GM23248 (cell line): ENCODE results near the gene PIAS2. TPM values are rescaled to one million over a fixed set of nuclear protein-coding genes. Genes with fewer than 3 reads are reported as not detected.
"Not testable (repeated sequence)": the region's sequence is repeated elsewhere in the genome, so short reads cannot be mapped to it uniquely, and the experiment has no call there.

Experiments used
- DNase-seq: peaks from one replicate; pipeline ENCODE4 v3.0.0-alpha.2; 2015
- H2AFZ ChIP-seq: fragments of 200-600 bp; sonication (generic); 2 replicates; pipeline ENCODE4 v1.6.1; 2016; ENCODE audit warnings: antibody characterized with exemption
- H3F3A ChIP-seq: fragments of 200-600 bp; sonication (generic); 2 replicates; pipeline ENCODE4 v1.6.1; 2016; ENCODE audit warnings: mild to moderate bottlenecking, antibody characterized with exemption, mixed run types; ENCODE audit not compliant: insufficient read depth
- H3K27ac ChIP-seq: fragments of 200-600 bp; sonication (generic); 2 replicates; pipeline ENCODE4 v1.5.1; 2016; ENCODE audit warnings: mild to moderate bottlenecking
- H3K27me3 ChIP-seq: fragments of 200-600 bp; sonication (generic); replicated peaks from 2 replicates; pipeline ENCODE4 v1.6.1; 2016; ENCODE audit warnings: mild to moderate bottlenecking; ENCODE audit not compliant: insufficient read depth
- H3K36me3 ChIP-seq: fragments of 200-600 bp; sonication (generic); 2 replicates; pipeline ENCODE4 v1.6.1; 2016; ENCODE audit warnings: low read depth, mild to moderate bottlenecking
- H3K4me1 ChIP-seq: fragments of 200-600 bp; sonication (generic); 2 replicates; pipeline ENCODE4 v1.6.1; 2016; ENCODE audit warnings: mild to moderate bottlenecking; ENCODE audit not compliant: insufficient read depth
- H3K4me2 ChIP-seq: fragments of 200-600 bp; sonication (generic); one replicate; pipeline ENCODE4 v1.6.1; 2016; ENCODE audit warnings: mild to moderate bottlenecking; ENCODE audit not compliant: unreplicated experiment
- H3K4me3 ChIP-seq: fragments of 200-600 bp; sonication (generic); 2 replicates; pipeline ENCODE4 v1.5.1; 2016; ENCODE audit warnings: mild to moderate bottlenecking
- H3K79me2 ChIP-seq: fragments of 200-600 bp; sonication (generic); 2 replicates; pipeline ENCODE4 v1.6.1; 2016; ENCODE audit warnings: mild to moderate bottlenecking; ENCODE audit not compliant: insufficient read depth
- H3K9ac ChIP-seq: fragments of 200-600 bp; sonication (generic); 2 replicates; pipeline ENCODE4 v1.6.1; 2016; ENCODE audit warnings: mild to moderate bottlenecking
- H3K9me2 ChIP-seq: fragments of 200-600 bp; sonication (generic); 2 replicates; pipeline ENCODE4 v1.6.1; 2016; ENCODE audit warnings: mixed run types, mild to moderate bottlenecking, moderate library complexity; ENCODE audit not compliant: insufficient read depth
- H3K9me3 ChIP-seq: fragments of 200-600 bp; sonication (generic); one replicate; pipeline ENCODE4 v1.6.1; 2017; ENCODE audit warnings: low read depth
- H4K20me1 ChIP-seq: fragments of 200-600 bp; sonication (generic); 2 replicates; pipeline ENCODE4 v1.6.0; 2016; ENCODE audit not compliant: insufficient read depth
- EZH2 ChIP-seq: fragments of 200-600 bp; sonication (generic); IDR thresholded peaks from 2 replicates; pipeline ENCODE4 v1.6.1; 2018; ENCODE audit warnings: antibody characterized with exemption, mild to moderate bottlenecking; ENCODE audit not compliant: insufficient read depth, poor library complexity, severe bottlenecking
- EZH2phosphoT487 ChIP-seq: fragments of 200-600 bp; sonication (generic); IDR thresholded peaks from 2 replicates; pipeline ENCODE4 v1.6.1; 2018; ENCODE audit warnings: antibody characterized with exemption, moderate library complexity, mild to moderate bottlenecking, low read depth; ENCODE audit not compliant: insufficient read depth
- WGBS, 2 experiments: methylation state at CpG; one replicate each; pipeline ENCODE4 v1.1.6; 2015 to 2017; ENCODE audit warnings: low lambda C conversion rate in 2 of 2, low coverage in 1 of 2; ENCODE audit errors: missing lambda C conversion rate in 2 of 2; 5-methylcytosine and 5-hydroxymethylcytosine counted together
- in situ Hi-C: fragments of 300-500 bp; cut with MboI; formaldehyde crosslinking; loops from 2 replicates; pipeline ENCODE4 v1.15.0; 2020
- polyA plus RNA-seq: library from polyadenylated mRNA; unstranded; fragments of >200 nt; fragmentation: Nextera tagmentation; extraction: Ambion mirVana; gene quantifications from 2 replicates; pipeline ENCODE4 v1.2.1, GENCODE V29; 2016
- total RNA-seq: library from RNA; depleted of rRNA; stranded (reverse); fragments of >200 nt; shearing (Covaris generic); gene quantifications from 2 replicates; pipeline ENCODE4 v1.2.3, GENCODE V29; 2014

Gene PIAS2
- total and polyA plus RNA-seq, 2 experiments from 2014 or later = 21.3 to 23.0 TPM

DNA sequence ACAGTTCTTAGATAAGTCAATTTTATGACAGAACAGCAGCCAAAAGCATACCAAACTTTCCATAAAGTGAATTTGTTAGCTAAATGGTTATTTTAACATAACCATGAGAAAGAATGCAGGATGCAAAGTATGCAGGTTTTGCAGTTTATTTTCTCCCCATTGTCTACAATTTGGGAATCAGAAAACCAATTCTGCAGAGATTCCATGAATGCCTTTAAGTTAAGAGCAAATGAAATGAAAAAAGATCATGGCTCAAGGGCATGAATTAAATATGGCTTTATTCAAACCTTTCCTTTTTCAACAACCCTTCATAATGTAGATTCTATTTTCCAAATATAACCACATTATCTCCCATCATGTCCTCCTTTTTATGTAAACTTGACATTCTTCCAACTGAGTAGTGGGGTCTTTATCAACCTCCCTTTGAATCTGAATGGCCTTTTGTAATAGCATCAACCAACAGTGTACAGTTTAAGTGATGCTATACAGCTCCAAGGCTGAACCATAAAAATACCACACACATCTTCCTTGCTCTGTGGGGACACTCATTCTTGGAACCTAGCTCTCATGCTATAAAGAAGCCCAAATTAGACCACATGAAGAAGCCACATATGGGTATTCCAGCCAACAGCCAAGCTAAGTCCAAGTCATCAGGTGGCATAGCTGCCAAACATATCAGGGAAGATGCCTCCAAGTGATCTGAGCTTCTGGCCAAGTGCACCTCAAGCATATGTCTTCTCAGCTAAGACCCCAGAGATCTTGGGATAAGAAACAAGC is 49.8 kb downstream of the PIAS2 start:
- Histone ChIP-seq H3K9me3 (no peaks in the 10 kb centered on the region), H3K9me2 (no peaks in the 10 kb centered on the region), H3K27ac (no peak overlapping the region), H3K9ac (no peak overlapping the region), H4K20me1 (no peaks in the 10 kb centered on the region), H3K79me2 (peaks cover 55% of the 10 kb centered on the region), H3K36me3 (no peaks in the 10 kb centered on the region), H3F3A (no peaks in the 10 kb centered on the region), H3K4me2 (no peak overlapping the region), H3K4me1 (no peaks in the 10 kb centered on the region), H2AFZ (no peak overlapping the region), H3K27me3 (no peaks in the 10 kb centered on the region), H3K4me3 (no peak overlapping the region)
- DNase-seq = no peak
- TF ChIP-seq EZH2 (no peak), EZH2phosphoT487 (no peak)
- in situ Hi-C loops = no loop called here

DNA sequence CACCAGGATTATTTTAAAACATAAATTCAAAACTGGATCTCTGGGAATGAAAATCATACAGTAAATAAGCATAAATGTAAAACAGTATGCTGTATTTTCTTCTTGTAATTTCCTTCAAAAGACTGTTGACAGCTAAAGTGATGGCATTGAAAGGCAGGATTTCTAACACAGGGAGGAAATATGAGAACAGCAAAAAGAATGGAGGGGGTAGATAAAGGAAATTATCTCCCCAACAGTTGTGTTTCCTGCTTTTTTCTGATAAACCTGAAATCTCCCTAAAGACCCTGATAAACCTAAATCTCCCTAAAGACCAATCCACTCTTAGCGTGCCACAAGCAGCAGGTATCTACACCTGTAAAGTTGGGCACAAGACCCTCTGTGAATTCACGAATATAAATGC is 50.8 kb downstream of the PIAS2 start:
- TF ChIP-seq EZH2phosphoT487 = no peak
- TF ChIP-seq EZH2 = no peak
- Histone ChIP-seq H3F3A (no peaks in the 10 kb centered on the region), H3K4me1 (no peaks in the 10 kb centered on the region), H3K9ac (no peak overlapping the region), H3K9me2 (no peaks in the 10 kb centered on the region), H3K4me3 (no peak overlapping the region), H3K4me2 (no peak overlapping the region), H3K36me3 (no peaks in the 10 kb centered on the region), H3K27me3 (no peaks in the 10 kb centered on the region), H4K20me1 (no peaks in the 10 kb centered on the region), H3K27ac (no peak overlapping the region), H3K79me2 (peaks cover 50% of the 10 kb centered on the region), H2AFZ (no peak overlapping the region), H3K9me3 (no peaks in the 10 kb centered on the region)
- 73 to 74% methylated on average over 2 of the region's 2 CpGs for whole genome bisulfite sequencing, 2 experiments
- DNase-seq = no peak
- in situ Hi-C loops = no loop called here

DNA sequence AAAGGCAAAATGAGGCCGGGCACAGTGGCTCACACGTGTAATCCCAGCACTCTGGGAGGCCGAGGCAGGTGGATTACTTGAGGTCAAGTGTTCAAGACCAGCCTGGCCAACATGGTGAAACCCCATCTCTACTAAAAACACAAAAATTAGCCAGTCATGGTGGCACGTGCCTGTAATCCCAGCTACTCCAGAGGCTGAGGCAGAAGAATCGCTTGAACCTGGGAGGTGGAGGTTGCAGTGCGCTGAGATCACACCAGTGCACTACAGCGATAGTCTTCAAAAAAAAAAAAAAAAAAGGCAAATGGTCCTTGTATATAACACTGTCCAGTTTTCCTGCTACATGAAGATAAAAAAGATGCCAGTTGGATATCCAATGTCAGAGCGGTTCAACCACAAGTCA is 52.1 kb downstream of the PIAS2 start:
- H3K4me1 ChIP-seq, in situ Hi-C loops, H3K9me3 ChIP-seq, H2AFZ ChIP-seq, H3K4me3 ChIP-seq, H3K27ac ChIP-seq, H3F3A ChIP-seq, H4K20me1 ChIP-seq, DNase-seq, H3K27me3 ChIP-seq, H3K4me2 ChIP-seq, H3K9ac ChIP-seq, H3K9me2 ChIP-seq, H3K36me3 ChIP-seq: not testable (repeated sequence)
- peaks cover 47% of the 10 kb centered on the region for H3K79me2 ChIP-seq
- 98 to 99% methylated on average over 8 of the region's 8 CpGs for WGBS, 2 experiments

DNA sequence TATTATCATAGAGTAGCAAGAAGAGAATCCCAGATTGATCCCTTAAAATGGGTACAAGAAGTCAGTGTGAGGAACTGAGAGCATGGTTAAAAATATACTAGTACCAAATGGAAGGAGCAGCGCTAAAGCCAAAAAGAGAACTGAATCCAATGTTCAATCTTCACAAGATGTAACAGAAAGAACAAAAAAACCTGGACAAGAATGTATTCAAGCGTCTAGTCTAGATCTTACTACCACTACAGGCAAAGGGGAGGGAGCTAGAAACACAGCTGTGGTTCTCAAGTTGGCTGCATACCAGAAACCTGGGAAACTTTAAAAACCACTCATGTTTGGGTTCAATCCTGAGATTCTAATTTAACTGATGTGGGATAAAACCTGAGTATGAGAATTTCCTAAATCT is 57.5 kb downstream of the PIAS2 start:
- no peaks in the 10 kb centered on the region for H3K36me3 ChIP-seq
- H3F3A ChIP-seq = no peaks in the 10 kb centered on the region
- no peaks in the 10 kb centered on the region for H3K27me3 ChIP-seq
- peaks cover 34% of the 10 kb centered on the region for H3K79me2 ChIP-seq
- H2AFZ ChIP-seq = no peak overlapping the region
- no peaks in the 10 kb centered on the region for H3K9me3 ChIP-seq
- H3K9ac ChIP-seq = no peak overlapping the region
- H3K9me2 ChIP-seq = no peaks in the 10 kb centered on the region
- 68 to 70% methylated on average over 2 of the region's 2 CpGs for WGBS, 2 experiments
- H3K4me2 ChIP-seq = no peak overlapping the region
- in situ Hi-C loops = no loop called here
- no peak for DNase-seq
- H3K4me1 ChIP-seq = no peaks in the 10 kb centered on the region; the same call in 1 of the 2 replicates
- H3K4me3 ChIP-seq = no peak overlapping the region
- no peaks in the 10 kb centered on the region; the same call in 1 of the 2 replicates for H4K20me1 ChIP-seq
- TF ChIP-seq EZH2 = no peak
- TF ChIP-seq EZH2phosphoT487 = no peak
- no peak overlapping the region for H3K27ac ChIP-seq

DNA sequence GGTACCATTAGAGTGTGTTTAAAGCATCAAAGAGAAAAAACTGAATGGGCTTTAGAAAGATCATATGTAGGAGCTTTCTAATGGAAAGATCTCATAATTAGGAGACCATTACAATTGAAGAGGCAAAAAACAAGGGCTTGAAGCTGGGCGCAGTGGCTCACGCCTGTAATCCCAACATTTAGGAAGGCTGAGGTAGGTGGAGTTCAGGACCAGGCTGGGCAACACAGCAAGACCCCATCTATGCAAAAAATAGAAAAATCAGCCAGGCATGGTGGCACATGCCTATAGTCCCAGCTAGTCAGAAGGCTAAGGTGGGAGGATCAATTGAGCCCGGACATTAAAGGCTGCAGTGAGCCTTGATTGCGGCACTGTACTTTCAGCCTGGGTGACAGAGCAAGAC is 59.0 kb downstream of the PIAS2 start:
- in situ Hi-C loops = no loop called here
- H3K27ac ChIP-seq = no peak overlapping the region
- H3K9me3 ChIP-seq = no peaks in the 10 kb centered on the region
- 99 to 100% methylated on average over 4 of the region's 4 CpGs for WGBS, 2 experiments
- DNase-seq = no peak
- H2AFZ ChIP-seq = no peak overlapping the region
- H3K4me1 ChIP-seq = no peaks in the 10 kb centered on the region; the same call in 1 of the 2 replicates
- peaks cover 22% of the 10 kb centered on the region for H3K79me2 ChIP-seq
- TF ChIP-seq EZH2 (no peak), EZH2phosphoT487 (no peak)
- H3K9ac ChIP-seq = no peak overlapping the region
- H3K4me3 ChIP-seq = no peak overlapping the region
- H3F3A ChIP-seq = no peaks in the 10 kb centered on the region
- no peaks in the 10 kb centered on the region for H3K27me3 ChIP-seq
- no peaks in the 10 kb centered on the region for H3K9me2 ChIP-seq
- H3K4me2 ChIP-seq = no peak overlapping the region
- H3K36me3 ChIP-seq = no peaks in the 10 kb centered on the region
- no peaks in the 10 kb centered on the region; the same call in 1 of the 2 replicates for H4K20me1 ChIP-seq
